IMR-90 (cell line): ENCODE results near the gene E2F3.

Experiments
- CEBPB ChIP-seq: IDR thresholded peaks from 2 replicates; pipeline ENCODE4 v1.6.1; 2012; ENCODE audit warnings: low read depth, low read length, improper control_type of control experiment
- CTCF ChIP-seq: conservative IDR thresholded peaks from 2 replicates; pipeline ENCODE4 v1.5.1; 2012; ENCODE audit warnings: mild to moderate bottlenecking, low read depth, low read length, improper control_type of control experiment
- POLR2A ChIP-seq: IDR thresholded peaks from 2 replicates; pipeline ENCODE4 v1.6.1; 2012; ENCODE audit warnings: mild to moderate bottlenecking, low read depth, low read length
- RAD21 ChIP-seq: IDR thresholded peaks from 2 replicates; pipeline ENCODE4 v1.6.1; 2012; ENCODE audit warnings: low read length, improper control_type of control experiment
- USF2 ChIP-seq: fragments of 150-350 bp; IDR thresholded peaks from 2 replicates; pipeline ENCODE4 v1.6.1; 2017; ENCODE audit warnings: mild to moderate bottlenecking, antibody characterized with exemption, low read length, low read depth

- TF ChIP-seq CTCF (no peak), POLR2A (no peak), CEBPB (no peak), USF2 (no peak), RAD21 (no peak)
Observed at GRCh38 chr6:20538907-20539306, 137.2 kb downstream of the E2F3 start.
